ENCODE measurements around the gene ZNHIT1.

DNA sequence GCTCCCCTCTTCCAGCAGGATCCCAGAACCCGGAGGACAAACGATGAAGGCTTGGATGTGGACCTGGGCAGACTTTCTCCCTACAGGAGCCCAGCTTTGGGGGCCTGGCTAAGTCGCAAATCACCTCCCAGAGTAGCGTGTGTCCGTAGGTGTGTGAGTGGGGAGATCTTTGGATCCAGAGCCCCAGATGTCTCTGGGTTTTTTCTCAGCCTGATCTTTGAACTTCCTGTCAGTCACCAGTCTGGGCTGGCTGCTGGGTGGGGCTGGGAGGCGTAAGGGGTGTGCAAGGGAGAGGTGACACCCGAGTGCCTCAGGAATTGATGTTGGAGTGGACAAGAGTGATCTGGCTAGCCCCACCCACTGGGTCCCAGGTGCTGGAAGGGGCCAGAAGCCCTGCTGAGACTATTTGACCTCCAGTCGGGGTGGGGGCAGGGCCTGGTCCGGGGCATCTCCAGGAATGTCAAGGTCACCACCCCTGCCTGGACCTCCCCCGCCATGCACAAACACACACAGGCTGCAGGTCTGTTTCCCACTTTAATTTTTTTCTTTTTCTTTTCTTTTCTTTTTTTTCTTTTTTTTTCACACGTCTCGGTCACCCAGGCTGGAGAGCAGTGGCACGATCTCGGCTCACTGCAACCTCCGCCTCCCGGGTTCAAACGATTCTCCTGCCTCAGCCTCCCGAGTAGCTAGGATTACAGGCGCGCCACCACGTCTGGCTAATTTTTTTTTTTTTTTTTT, 16.9 kb upstream of the ZNHIT1 start, which contains the start of gene MOGAT3:
- TF ChIP-seq, protein P1, sequence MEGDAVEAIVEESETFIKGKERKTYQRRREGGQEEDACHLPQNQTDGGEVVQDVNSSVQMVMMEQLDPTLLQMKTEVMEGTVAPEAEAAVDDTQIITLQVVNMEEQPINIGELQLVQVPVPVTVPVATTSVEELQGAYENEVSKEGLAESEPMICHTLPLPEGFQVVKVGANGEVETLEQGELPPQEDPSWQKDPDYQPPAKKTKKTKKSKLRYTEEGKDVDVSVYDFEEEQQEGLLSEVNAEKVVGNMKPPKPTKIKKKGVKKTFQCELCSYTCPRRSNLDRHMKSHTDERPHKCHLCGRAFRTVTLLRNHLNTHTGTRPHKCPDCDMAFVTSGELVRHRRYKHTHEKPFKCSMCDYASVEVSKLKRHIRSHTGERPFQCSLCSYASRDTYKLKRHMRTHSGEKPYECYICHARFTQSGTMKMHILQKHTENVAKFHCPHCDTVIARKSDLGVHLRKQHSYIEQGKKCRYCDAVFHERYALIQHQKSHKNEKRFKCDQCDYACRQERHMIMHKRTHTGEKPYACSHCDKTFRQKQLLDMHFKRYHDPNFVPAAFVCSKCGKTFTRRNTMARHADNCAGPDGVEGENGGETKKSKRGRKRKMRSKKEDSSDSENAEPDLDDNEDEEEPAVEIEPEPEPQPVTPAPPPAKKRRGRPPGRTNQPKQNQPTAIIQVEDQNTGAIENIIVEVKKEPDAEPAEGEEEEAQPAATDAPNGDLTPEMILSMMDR (IDR thresholded peaks at IDR 0.05), result no peak
- no peak for TF ChIP-seq POLR2A (IDR thresholded peaks at IDR 0.05)
- no peak for TF ChIP-seq POLR2AphosphoS5 (IDR thresholded peaks at IDR 0.05)
- TF ChIP-seq EP300 (IDR thresholded peaks at IDR 0.05), result no peak
